T-helper 2 cell (primary cell): ENCODE data around the gene TMEM201.

Experiments used
- DNase-seq, 5 experiments: peaks; one replicate each; pipeline versions ENCODE4 v3.0.0 to v3.0.0-alpha.2; 2012 to 2022

The TMEM201 gene

DNA sequence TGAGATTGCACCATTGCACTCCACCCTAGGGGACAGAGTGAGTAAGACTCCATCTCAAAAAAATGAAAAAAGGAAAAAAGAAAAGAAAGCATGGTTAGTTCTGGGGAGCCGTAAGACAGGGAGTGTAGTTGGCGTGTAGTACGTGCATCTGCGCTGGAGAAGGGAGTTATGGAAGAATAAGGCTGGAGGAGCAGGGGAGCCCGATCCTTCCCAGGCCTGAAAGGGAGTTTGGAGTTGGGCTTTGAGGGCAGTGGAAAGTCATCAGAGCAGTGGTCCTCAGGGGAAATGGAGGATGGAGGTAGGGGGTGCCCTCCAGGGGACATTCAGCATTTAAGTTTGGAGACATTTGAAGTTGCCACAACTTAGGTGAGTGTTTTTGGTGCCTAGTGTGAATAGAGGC is 11.3 kb upstream of the TMEM201 start:
- no peak for DNase-seq

DNA sequence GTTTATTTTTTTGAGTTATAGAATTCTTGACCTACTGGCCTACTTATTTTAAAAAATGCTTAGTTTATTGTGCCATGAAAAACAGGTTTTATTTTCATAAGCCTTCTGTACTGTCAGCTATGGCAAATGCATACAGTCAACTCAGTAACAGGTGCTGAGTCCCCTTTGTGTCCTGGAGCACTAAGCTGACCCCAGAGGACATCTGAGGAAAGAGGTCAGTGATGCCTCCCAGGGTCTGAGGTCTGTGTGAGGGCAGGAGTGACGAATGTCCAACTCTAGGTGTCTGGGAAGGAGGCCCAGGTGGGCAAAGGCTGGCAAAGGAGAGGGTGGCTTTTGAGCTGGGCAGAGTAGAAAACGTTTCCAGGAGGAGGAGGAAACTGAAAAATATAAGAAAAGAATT is 7.8 kb upstream of the TMEM201 start:
- DNase-seq, result no peak

DNA sequence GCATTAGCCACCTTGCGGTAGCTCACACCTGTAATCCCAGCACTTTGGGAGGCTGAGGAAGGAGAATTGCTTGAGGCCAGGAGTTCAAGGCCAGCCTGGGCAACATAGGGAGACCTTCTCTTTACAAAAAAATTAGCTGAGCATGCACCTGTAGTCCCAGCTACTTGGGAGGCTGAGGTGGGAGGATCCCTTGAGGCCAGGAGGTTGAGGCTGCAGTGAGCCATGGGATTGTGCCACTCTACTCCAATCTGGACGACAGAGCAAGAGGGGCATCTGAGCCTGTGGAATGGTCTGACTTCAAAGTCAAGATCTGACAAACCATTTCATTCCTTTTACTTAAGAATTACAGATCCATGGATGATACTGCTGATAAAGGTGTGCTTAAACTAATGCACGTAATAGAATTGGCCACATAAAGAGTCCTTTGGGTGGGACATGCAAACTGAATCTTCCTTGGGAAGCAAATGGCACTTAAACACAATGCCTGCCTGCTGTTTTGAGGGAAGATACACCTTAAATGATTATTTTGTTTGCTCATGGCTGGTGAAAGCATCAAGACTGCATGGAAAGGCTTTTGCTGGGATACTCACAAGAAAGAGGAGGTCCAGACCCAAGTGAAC is 2.5 kb upstream of the TMEM201 start:
- no peak for DNase-seq

DNA sequence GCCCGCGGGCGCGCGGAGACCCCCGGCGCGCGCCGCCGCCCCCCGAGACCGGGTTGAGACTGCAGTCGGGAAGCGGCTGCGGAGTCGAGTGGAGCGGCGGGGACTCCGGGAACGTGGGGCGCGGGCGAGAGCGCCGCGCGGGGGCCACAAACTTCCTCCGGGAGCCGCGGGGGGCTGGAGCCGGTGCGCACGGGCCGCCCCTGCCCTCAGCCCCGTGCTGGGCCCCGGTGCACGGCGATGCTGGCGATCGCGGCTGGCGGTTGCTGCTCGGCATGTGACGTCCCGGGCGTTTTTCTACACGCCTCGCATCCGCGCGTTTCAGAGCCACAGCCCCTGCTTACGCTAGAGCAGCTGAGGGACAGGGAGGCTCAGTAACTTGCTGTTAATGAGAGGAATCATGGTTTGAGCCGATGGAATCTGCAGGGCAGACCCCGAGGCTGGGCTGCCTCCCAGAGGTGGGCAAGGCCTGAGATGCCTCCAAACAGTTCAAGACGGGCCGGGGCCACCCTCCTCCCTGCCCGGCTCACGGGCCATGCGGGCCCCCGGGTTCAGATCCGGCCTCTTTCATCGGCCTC is 520 bp downstream of the TMEM201 start:
- peak in 4 of 5 experiments; percentile 14 to 69 (median 24) for DNase-seq

DNA sequence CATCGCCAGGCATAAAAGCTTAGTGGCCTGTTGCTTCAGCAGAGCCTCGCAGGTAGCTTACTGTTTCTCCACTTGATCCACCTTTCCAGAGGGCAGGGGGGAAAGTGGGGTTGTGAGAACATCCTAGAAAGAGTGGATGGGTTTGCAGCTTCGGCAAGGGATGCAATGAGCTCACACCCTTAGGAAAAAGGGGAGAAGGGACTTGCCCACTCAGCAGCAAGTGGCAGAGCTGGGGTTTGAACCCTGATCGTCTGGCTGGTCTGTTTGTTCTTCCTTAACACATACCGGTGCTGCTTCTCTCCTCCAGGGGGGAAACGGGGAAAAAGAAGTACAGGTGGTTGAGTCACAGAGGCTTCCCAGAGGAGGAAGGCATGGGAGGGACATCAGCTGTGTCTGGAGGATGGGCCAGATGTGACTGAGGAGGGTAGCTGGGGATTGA is 1.0 kb downstream of the TMEM201 start:
- peak in 1 of 5 experiments; percentile 19 for DNase-seq

DNA sequence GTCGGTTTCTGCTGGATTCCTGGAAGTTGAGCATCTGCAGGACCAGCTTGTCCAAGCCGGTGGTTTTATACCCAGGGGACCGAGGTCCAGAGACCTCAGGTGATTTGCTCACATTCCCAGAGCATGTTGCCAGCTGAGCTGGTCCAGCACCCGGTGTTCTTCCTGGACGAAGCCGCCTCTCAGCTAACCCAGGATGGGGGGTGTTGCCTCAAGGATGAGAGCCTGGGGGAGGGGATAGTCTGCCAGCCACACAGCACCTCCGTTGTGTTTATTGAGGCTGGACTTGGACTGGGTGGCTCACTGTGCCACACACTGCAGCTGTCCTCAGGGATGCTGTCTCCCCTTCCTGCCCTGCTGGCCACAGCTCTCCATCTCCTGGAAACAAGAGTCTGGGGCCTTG is 1.5 kb downstream of the TMEM201 start:
- DNase-seq, result no peak

DNA sequence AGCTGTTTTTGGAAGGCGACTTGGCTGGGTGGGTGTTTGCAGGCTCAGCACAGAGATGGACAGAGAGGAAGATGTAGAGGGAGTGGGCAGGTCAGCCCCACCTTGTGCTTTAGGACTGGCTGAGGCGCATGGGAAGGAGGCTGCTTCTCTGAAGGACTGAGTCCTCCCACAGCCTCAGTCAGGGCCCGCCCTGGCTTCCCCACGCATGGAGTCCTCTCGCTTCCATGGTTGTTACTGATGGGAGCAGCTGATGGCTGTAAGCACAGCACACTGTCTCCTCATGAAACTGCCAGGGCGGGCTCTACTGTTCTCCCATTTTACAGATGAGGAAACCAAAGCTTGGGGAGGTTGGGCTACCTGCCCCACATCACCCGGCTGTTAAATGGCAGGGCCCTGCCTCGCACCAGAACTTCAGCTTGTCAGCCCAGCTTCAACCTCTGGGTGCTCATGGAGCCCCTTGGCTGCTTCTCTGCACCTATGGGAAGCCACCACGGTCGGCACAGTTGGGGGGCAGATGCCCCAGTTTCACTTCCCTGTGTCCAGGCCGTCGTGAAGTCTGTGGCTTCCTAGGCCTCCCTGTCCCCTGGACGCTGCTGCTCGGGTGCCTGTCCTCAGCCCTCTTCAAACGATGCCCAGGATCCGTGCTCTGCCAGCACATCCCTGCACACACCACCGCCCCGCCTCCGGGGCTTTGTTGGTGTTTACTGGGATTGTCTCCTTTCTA is 2.4 kb downstream of the TMEM201 start:
- DNase-seq, result no peak

DNA sequence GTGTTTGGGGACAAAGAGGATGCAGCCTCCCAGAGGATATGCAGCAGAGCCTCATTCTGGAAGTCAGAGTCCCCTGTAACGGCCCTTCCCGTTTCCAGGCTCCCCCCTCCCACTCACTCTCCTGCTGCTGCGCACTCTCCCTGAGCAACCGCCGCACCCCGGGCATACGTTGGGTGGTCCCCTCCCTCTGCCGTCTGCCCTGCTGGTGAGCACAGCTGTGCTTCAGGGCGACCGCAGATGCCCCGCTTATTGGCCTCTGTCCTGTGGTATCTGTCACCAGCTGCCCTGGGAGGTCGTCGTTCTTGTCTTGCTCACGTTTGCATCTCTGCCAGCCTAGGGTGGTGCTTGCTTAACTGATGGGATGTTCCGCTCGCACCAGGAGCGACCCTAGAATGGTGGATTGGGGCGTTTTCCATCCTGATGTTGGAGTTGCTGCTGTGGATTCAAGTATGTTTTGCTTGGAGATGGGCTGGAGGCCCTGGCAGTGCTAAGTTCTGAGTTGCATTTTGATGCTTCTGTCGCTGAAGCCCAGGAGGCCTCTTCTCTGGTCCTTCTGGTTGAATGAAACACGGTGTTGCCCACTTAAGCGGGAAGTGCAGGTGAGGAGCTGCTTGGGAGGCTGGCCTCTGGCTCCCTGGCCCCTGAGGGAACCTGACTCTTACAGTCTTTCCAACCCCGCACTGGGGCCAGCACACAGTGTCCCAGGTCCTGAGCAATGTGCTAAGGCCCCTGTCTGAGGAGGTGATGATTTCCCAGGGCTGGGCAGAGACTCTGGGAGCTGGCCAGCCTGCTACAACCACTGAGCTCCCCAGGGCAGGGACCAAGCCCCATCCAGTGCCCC is 3.2 kb downstream of the TMEM201 start:
- no peak for DNase-seq

DNA sequence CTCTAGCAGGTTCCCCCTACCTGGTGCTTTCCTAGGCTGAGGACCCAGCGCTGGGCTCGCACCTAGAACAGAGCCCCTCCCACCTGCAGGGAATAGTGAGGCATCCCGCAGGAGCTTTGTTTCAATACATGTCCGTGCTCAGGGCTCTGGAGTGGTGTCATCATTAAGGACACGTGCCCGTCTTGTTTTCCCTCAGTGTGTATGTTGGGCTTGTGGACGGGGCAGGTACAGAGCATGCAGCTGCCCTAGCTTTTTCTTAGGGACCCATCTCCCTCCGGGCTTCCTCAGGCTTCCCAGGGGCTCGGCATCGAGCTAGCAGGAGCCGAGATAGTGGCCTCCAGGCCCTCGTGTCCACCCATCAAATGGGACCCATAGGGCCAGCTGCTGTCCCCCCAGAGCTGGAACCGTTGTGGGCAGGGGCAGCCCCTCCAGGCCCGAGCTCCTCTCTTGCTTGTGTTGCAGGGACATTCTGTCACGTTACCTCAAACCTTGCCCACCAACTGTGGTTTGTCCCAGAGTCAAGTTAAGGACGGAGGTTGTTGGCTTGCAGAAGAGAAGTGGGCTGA is 3.9 kb downstream of the TMEM201 start:
- no peak for DNase-seq

DNA sequence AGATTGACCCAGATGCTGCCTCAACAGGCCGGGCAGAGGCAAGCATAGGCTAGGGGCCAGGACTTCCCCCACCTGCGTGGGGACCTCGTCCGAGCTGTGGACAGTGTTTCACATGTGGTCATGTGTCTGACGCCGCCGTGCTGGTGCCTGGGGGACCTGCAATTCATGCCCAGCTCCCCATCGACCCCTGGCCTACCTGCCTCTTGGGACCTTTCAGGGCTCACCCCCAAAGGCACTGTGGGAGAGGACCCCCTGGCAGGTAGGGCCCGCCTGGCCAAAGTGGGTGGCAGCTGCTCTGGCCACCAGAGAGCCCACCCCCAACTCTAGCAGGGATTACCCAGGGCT is 4.4 kb downstream of the TMEM201 start:
- no peak for DNase-seq

DNA sequence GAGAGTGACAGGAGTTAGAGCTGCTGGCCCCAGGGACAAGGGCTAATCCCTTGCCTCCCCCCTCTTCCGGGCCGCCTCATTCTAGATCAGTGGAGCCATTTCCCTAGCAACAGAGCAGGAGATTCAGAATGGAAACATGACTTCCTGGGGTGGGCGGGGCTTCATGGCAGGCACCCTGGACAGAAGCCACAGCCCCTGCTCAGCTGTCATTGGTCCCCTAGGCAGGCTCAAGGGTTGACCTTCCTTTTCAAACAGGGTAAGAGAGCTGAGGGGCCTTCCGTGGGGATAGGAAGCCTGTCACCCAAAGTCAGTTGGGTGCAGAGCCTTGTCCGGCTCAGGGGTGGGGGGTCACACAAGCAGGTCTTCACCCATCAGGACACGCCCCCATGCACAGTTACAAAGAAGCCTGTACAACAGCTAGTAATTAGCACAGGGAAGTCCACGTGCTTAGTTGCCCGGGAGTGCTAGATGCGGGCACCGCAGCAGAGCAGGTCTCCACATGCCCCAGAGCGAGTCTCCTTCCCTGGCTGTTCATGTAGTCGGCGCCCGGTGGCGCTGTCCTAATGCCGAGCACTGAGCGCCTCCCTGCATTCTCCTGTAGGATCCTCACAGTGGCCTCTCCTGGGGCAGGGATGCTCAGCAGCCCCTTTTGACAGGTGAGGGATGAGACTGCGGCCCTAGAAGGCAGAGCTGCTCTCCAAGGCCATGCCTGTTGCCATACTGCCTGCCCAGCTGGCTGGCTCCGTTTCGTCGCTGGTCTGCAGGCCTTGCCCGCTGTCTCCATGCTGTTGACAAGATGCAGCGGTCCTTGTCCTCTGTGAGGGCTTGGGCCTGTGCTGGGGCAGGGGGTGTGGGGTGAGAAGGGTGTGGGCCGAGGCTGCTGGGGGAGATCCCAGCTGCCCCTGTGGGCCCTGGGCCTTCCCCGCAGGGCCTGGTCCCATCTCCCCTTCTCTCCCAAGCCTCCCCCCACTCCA is 5.1 kb downstream of the TMEM201 start:
- peak in 1 of 5 experiments; percentile 62 for DNase-seq

DNA sequence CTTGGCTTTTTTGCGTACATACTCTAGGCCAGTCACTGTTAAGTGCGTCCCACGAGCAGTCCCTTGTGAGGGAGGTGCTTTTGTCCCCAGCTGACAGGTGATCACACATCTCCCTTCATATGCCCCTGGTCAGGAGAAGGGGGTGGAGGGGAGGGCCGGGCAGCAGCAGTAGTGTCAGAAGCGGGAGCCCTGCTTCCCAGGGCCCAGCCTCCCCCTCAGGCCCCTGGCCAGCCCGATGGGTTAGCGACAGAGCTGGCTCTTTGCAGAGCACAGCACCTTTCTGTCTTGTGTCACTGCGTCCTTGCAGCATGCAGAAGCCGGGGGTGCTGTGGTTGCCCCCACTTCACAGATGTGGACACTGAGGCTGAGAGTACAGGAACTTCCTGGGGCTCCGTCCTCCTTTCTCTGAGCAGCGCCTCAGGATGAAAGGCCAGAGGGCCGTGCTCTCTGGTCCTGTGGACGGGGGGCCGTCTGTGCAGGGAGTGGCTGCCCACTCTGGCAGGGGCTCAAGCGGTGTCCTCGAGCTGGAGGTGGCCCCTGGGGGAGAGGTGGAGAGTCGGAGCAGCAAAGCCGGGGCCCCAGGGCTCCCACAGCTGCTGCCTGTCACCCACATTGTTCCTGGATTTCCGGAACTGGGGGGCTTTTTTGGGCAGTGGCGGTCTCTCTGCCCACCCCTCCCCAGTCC is 5.9 kb downstream of the TMEM201 start:
- no peak for DNase-seq

DNA sequence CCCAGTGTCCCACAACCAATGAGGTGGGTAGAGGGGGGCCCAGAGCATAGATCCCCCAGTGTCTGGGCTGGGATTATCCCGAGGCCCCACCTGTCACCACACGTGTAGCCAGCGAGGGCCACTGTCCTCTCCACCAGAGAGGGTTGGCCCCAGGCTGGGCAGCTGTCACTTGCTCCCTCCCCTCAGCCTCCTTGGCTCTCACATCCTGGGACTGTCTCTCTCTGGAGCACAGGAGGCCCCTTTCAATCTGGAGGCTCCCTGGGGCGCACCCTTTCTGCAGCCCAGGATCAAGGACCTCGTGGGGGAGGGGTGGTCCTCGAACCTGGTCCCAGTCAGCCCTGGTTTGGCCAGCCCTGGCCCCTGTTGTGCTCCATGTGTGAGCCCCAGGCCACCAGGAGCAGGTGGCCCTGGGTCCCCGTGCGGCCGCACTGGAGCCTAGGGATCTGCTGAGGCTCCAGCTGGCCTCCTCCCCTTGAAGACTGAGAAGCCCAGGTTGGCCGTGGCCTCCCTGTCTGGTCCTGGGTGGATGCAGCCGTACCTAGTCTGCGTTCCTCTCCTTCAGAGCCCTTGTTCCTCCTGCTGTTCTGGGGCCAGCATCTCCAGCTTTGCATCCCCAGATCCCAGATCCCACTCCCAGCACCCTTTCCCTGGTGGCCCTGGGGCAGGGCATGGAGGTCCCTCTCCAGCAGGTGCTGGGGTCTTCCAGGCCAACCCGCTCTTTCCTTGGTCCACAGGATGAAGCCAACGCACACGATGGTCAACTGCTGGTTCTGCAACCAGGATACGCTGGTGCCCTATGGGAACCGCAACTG is 6.7 kb downstream of the TMEM201 start:
- DNase-seq, result no peak

DNA sequence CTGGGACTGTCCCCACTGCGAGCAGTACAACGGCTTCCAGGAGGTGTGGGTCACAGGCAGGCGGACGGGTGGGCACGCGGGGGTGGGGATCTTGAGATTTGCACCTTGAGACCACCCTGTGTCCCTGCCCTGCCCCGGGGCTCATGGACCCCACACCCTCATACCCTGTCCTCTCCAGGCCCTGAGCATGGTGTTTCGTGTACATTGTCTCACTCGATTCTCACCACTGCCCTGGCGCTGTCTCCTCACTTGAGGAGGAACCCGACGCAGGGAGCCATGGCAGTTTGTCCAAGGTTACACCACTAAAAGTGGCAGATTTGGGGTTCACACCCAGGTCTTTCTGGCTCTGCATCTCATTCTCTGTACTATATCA is 7.2 kb downstream of the TMEM201 start:
- DNase-seq, result no peak

DNA sequence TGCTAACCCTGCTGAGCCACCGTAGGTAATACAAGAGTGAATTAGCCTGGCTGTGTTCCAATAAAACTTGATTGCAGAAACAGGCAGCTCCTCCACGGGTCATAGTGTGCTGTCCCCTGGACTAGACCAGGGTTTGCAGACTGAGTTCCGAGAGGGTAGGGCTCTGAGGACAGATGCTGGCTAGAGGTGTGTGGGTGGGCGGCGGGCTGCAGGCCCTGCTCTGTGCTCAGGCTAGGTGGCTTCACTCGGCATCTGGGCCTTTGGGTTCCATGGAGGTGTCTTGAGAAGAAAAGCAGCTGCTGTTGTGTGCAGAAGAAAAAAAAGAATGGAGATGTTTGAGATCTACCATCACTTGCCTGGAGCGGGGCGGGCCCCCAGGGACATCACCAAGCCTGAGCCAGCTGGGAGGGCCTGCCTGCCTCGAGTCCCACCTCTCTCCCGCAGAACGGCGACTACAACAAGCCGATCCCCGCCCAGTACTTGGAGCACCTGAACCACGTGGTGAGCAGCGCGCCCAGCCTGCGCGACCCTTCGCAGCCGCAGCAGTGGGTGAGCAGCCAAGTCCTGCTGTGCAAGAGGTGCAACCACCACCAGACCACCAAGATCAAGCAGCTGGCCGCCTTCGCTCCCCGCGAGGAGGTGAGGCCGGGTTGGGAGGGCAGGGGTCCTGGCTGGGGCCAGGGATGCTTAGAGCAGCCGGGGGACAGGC is 7.9 kb downstream of the TMEM201 start:
- DNase-seq, result no peak

DNA sequence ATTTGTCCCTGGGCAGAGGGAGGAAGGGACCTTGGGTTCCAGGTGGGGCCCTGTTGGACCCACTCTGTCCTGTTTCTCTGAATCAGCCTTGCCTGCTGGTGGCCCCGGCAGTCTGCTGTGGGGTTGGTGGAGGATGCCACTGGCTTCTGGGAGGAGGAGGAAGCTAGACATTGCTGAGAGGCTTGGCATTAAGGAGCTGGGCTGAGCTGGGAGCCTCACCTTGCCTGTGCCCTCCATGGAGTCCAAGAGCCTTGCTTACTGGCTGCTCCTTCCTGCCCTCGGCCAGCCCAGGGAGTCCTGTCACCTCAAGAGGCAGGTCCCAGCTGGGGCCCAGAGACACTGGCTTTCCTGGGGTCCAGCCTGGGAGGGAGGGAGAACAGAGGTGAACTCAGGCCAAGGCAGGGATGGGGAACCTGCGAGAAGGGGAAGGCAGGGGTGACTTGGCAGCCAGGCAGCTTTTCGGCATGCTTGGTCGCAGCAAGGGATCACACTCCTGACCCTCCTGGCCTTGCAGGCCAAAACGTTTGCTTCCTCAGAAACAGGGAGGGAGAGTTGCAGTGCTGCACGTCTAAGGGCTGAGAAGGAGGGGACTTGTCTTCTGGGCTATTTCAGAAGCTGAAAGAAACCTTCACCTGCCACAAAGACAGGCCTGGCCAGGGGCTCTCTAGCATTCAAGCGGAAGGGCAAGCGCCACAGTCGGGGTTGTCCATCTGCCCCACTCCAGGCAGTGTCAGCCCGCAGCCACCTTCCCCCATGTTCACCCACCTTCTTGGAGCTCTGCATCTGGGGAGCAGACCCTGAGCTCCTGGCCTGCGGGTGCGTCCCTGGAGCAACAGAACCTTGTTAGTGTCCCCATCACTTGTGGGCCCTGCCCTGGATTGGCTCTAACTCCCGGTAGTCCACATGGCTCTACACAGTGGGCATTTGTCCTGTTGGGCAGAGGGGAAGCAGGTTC is 8.9 kb downstream of the TMEM201 start:
- no peak for DNase-seq

DNA sequence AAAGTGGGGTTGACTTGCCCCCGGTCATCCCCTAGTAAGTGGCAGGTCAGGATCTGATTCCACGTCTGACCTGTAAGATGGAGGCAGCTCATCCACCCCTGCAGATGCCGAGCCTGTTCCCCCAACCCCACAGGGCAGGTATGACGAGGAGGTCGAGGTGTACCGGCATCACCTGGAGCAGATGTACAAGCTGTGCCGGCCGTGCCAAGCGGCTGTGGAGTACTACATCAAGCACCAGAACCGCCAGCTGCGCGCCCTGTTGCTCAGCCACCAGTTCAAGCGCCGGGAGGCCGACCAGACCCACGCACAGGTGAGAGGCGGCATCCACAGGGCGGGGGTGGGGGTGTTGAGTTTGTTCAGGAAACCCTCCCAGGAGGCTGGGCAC is 9.6 kb downstream of the TMEM201 start:
- no peak for DNase-seq

DNA sequence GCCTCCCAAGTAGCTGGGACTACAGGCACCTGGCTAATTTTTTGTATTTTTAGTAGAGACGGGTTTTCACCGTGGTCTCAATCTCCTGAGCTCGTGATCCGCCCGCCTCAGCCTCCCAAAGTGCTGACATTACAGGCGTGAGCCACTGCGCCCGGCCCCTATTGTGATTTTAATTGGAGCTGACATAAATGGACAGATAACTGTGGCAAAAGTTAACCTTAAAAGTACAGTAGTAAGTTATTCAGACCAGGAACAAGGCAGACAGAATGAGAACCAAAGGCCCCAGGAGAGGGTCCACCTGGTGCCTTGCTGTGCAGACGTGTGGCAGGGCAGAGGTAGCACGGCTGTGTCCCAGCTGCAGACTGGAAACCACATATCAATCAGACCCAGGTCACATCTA is 11.0 kb downstream of the TMEM201 start:
- no peak for DNase-seq
